Fibroblast of skin of abdomen (primary cell): ENCODE data around the gene TMEM97.

ENCODE experiments used
- DNase-seq: peaks from one replicate; pipeline ENCODE4 v3.0.0-alpha.2; 2013

TMEM97 gene

GRCh38 chr17:28366605-28367004, 47.6 kb downstream of the TMEM97 start:
- no peak for DNase-seq

- no peak for DNase-seq
These were observed 48.8 kb downstream of the TMEM97 start for GRCh38 chr17:28367641-28368305.

- DNase-seq = no peak
These were observed 49.4 kb downstream of the TMEM97 start for GRCh38 chr17:28368306-28368831.

GRCh38 chr17:28368915-28369683, 50.1 kb downstream of the TMEM97 start:
- no peak for DNase-seq

GRCh38 chr17:28369684-28370034, 50.7 kb downstream of the TMEM97 start:
- DNase-seq = no peak

GRCh38 chr17:28370035-28370743, 51.2 kb downstream of the TMEM97 start, which contains the start of gene VTN:
Gene VTN (minus strand): TSS chr17:28370307. CDS start chr17:28370203, 104 bp downstream.
- peak; percentile 12 for DNase-seq

- no peak for DNase-seq
These were observed 51.7 kb downstream of the TMEM97 start for GRCh38 chr17:28370744-28371103.

- DNase-seq = peak; percentile 93
These were observed 52.5 kb downstream of the TMEM97 start, which contains the start of gene SARM1 for GRCh38 chr17:28371245-28372202. Gene SARM1 (plus strand): TSS chr17:28371694. CDS start chr17:28372033, 339 bp downstream.

- peak; percentile 24 for DNase-seq
These were observed 53.4 kb downstream of the TMEM97 start for GRCh38 chr17:28372203-28372944.

- no peak for DNase-seq
These were observed 53.9 kb downstream of the TMEM97 start for GRCh38 chr17:28372945-28373274.
